H9 (cell line): ENCODE results near the gene MSX2. TPM values are rescaled to one million over a fixed set of nuclear protein-coding genes. Genes with fewer than 3 reads are reported as not detected.

Source experiments
- DNase-seq: peaks from one replicate; pipeline ENCODE4 v3.0.0-alpha.2; 2017
- H2AFZ ChIP-seq: one replicate; pipeline ENCODE4 v1.6.1; 2013; ENCODE audit warnings: mild to moderate bottlenecking, low read length, control low read depth, moderate library complexity
- H2AK5ac ChIP-seq: 2 replicates; pipeline ENCODE4 v1.6.1; 2013; ENCODE audit warnings: low read length, control low read depth, mixed read lengths; ENCODE audit not compliant: insufficient read length
- H2BK120ac ChIP-seq: one replicate; pipeline ENCODE4 v1.6.1; 2013; ENCODE audit warnings: low read depth, mild to moderate bottlenecking, low read length, control low read depth, inconsistent platforms; ENCODE audit not compliant: poor library complexity, severe bottlenecking
- H2BK12ac ChIP-seq: 2 replicates; pipeline ENCODE4 v1.6.1; 2013; ENCODE audit warnings: low read length, control low read depth, mixed read lengths, low read depth; ENCODE audit not compliant: insufficient read length
- H2BK15ac ChIP-seq: 2 replicates; pipeline ENCODE4 v1.6.1; 2013; ENCODE audit warnings: low read depth, low read length, control low read depth
- H2BK20ac ChIP-seq: one replicate; pipeline ENCODE4 v1.6.1; 2013; ENCODE audit warnings: low read depth, mild to moderate bottlenecking, low read length, control low read depth, inconsistent platforms; ENCODE audit not compliant: poor library complexity, severe bottlenecking
- H2BK5ac ChIP-seq: 2 replicates; pipeline ENCODE4 v1.6.1; 2013; ENCODE audit warnings: low read length, control low read depth, mixed read lengths; ENCODE audit not compliant: insufficient read length
- H3K14ac ChIP-seq: 2 replicates; pipeline ENCODE4 v1.6.1; 2013; ENCODE audit warnings: low read length, control low read depth; ENCODE audit not compliant: insufficient read depth
- H3K18ac ChIP-seq: 2 replicates; pipeline ENCODE4 v1.6.1; 2013; ENCODE audit warnings: low read depth, mild to moderate bottlenecking, mixed read lengths, low read length, control low read depth; ENCODE audit not compliant: insufficient read length
- H3K23ac ChIP-seq: 2 replicates; pipeline ENCODE4 v1.6.1; 2013; ENCODE audit warnings: low read length, control low read depth, mixed read lengths, low read depth; ENCODE audit not compliant: insufficient read length
- H3K23me2 ChIP-seq: 2 replicates; pipeline ENCODE4 v1.6.1; 2013; ENCODE audit warnings: low read depth, mild to moderate bottlenecking, mixed read lengths, low read length, control low read depth; ENCODE audit not compliant: insufficient read length, poor library complexity, severe bottlenecking
- H3K27ac ChIP-seq: 2 replicates; pipeline ENCODE4 v1.5.1; 2013; ENCODE audit warnings: low read length, control low read depth, mixed read lengths, low read depth; ENCODE audit not compliant: insufficient read length
- H3K27me3 ChIP-seq: 2 replicates; pipeline ENCODE4 v1.6.1; 2013; ENCODE audit warnings: low read length, control low read depth, inconsistent platforms; ENCODE audit not compliant: insufficient read depth
- H3K4ac ChIP-seq: 2 replicates; pipeline ENCODE4 v1.6.1; 2013; ENCODE audit warnings: low read depth, mild to moderate bottlenecking, control low read depth, inconsistent platforms, low read length, moderate library complexity
- H3K4me1 ChIP-seq: 2 replicates; pipeline ENCODE4 v1.6.1; 2013; ENCODE audit warnings: low read length, control low read depth, inconsistent platforms; ENCODE audit not compliant: insufficient read depth
- H3K4me2 ChIP-seq: 2 replicates; pipeline ENCODE4 v1.6.1; 2013; ENCODE audit warnings: low read length, control low read depth, mixed read lengths; ENCODE audit not compliant: insufficient read length, insufficient read depth
- H3K56ac ChIP-seq: 2 replicates; pipeline ENCODE4 v1.6.1; 2013; ENCODE audit warnings: low read depth, mild to moderate bottlenecking, mixed read lengths, low read length, control low read depth; ENCODE audit not compliant: insufficient read length
- H3K79me1 ChIP-seq: 2 replicates; pipeline ENCODE4 v1.6.1; 2013; ENCODE audit warnings: low read depth, mild to moderate bottlenecking, moderate library complexity, low read length, control low read depth, inconsistent platforms; ENCODE audit not compliant: insufficient read depth, poor library complexity, severe bottlenecking
- H3K79me2 ChIP-seq: 2 replicates; pipeline ENCODE4 v1.6.1; 2013; ENCODE audit warnings: low read length, control low read depth, inconsistent platforms; ENCODE audit not compliant: insufficient read depth
- H3K9ac ChIP-seq: 2 replicates; pipeline ENCODE4 v1.6.1; 2013; ENCODE audit warnings: low read length, control low read depth, mixed read lengths; ENCODE audit not compliant: insufficient read length; ENCODE audit errors: extremely low read depth
- H3K9me3 ChIP-seq: one replicate; pipeline ENCODE4 v1.6.1; 2013; ENCODE audit warnings: low read depth, low read length, inconsistent platforms; ENCODE audit not compliant: control insufficient read depth
- H3T11ph ChIP-seq: one replicate; pipeline ENCODE4 v1.6.1; 2013; ENCODE audit warnings: mild to moderate bottlenecking, low read length, control low read depth, inconsistent platforms
- H4K20me1 ChIP-seq: one replicate; pipeline ENCODE4 v1.6.1; 2013; ENCODE audit not compliant: control insufficient read depth, insufficient read length, insufficient read depth
- H4K5ac ChIP-seq: 2 replicates; pipeline ENCODE4 v1.6.1; 2013; ENCODE audit warnings: low read depth, mild to moderate bottlenecking, mixed read lengths, low read length, control low read depth; ENCODE audit not compliant: insufficient read length
- H4K8ac ChIP-seq: replicated peaks from 2 replicates; pipeline ENCODE4 v1.6.1; 2013; ENCODE audit warnings: low read length, control low read depth, mixed read lengths, low read depth; ENCODE audit not compliant: insufficient read length
- H4K91ac ChIP-seq: 2 replicates; pipeline ENCODE4 v1.6.1; 2013; ENCODE audit warnings: low read depth, mild to moderate bottlenecking, moderate library complexity, mixed read lengths, low read length, control low read depth; ENCODE audit not compliant: insufficient read length
- H3K27ac Mint-ChIP-seq, 3 experiments: 2 replicates in 2 of 3; 3 replicates in 1 of 3; pipeline ENCODE4 v1.8.0; 2020 to 2021; ENCODE audit warnings: mixed read lengths in 3 of 3, mild to moderate bottlenecking in 1 of 3, moderate library complexity in 1 of 3
- H3K27me3 Mint-ChIP-seq: 2 replicates; pipeline ENCODE4 v1.8.0; 2021; ENCODE audit warnings: low read depth, mild to moderate bottlenecking, moderate library complexity, mixed read lengths
- H3K36me3 Mint-ChIP-seq, 3 experiments: 2 replicates in 2 of 3; 3 replicates in 1 of 3; pipeline ENCODE4 v1.8.0; 2020 to 2021; ENCODE audit warnings: low read depth in 3 of 3, mixed read lengths in 3 of 3; ENCODE audit not compliant: insufficient read depth in 1 of 3
- H3K4me1 Mint-ChIP-seq, 2 experiments: 2 replicates each; pipeline ENCODE4 v1.8.0; 2020; ENCODE audit warnings: mixed read lengths in 2 of 2
- H3K4me3 Mint-ChIP-seq, 2 experiments: 2 replicates in 1 of 2; 3 replicates in 1 of 2; pipeline ENCODE4 v1.8.0; 2020 to 2021; ENCODE audit warnings: mild to moderate bottlenecking in 2 of 2, mixed read lengths in 2 of 2, moderate library complexity in 1 of 2
- H3K9me3 Mint-ChIP-seq, 2 experiments: 2 replicates in 1 of 2; 3 replicates in 1 of 2; pipeline ENCODE4 v1.8.0; 2020; ENCODE audit warnings: mild to moderate bottlenecking in 2 of 2, mixed read lengths in 2 of 2, moderate library complexity in 1 of 2
- WGBS: extraction: QIAGEN DNeasy Blood & Tissue Kit; methylation state at CpG from one replicate; pipeline ENCODE4 v1.1.7; 2013; ENCODE audit warnings: missing lambda C conversion rate, low lambda C conversion rate, mixed read lengths; ENCODE audit not compliant: insufficient read length; ENCODE audit errors: extremely low coverage; 5-methylcytosine and 5-hydroxymethylcytosine counted together
- total RNA-seq: library from RNA; stranded (reverse); gene quantifications from 2 replicates; pipeline ENCODE4 v1.2.1, GENCODE V29; 2021
- TF ChIP-seq, protein P1 (sequence below): fragments of 200-600 bp; sonication (generic); conservative IDR thresholded peaks from 3 replicates; pipeline ENCODE4 v1.8.0; 2021; ENCODE audit warnings: antibody characterized with exemption, mild to moderate bottlenecking

MSX2 gene
- total RNA-seq, 1 experiment from 2014 or later: 0.35 TPM

DNA sequence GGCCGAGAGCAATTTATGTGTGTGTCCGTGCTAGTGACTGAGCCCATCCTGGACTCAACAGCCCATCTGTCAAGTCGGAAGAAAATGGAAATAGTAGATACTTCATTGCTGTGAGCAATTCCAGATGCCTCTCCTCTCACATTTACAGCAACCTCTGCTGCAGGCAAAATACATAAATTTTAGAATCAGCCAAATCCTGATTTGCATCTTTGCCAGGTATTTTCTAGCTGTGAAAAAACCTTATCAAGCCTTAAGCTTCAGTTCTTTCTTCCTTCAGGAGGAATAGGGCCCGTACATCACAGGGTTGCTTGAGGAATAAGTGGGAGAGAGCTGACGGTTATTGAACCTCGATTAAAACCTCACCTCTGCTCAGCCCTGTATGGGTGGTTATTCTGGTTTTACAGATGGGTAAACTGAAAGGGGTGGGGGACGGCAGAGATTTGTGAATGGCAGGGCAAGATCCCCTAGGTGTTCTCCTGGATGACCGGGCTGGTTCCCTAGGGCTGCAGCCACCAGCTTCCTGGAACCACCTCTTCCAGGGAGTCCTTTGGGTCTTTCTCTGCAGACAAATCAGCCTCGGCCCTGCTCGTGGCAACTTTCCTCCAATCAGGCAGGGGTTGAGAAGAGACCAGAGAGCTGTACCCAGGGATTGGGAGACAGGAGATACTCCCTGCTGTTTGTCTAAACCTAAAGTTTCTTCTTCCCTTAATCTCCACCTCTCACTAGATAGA is 5.3 kb upstream of the MSX2 start:
- Histone ChIP-seq H4K20me1 (no peaks in the 10 kb centered on the region), H3K4ac (no peak overlapping the region), H4K91ac (no peak overlapping the region), H3K27me3 (peaks cover 54% of the 10 kb centered on the region), H3K4me2 (no peak overlapping the region), H2BK15ac (no peak overlapping the region), H3K23me2 (peaks cover 15% of the 10 kb centered on the region), H4K8ac (no peak overlapping the region), H3K14ac (no peak overlapping the region), H2BK12ac (no peak overlapping the region), H2BK20ac (no peak overlapping the region), H3K9ac (no peak overlapping the region), H3K9me3 (no peaks in the 10 kb centered on the region), H3T11ph (no peak overlapping the region), H3K79me1 (no peaks in the 10 kb centered on the region), H3K4me1 (0 out of 2 replicates have a peak, but pooled peaks cover 2% of the 10 kb centered on the region), H4K5ac (no peak overlapping the region), H3K27ac (no peak overlapping the region), H3K79me2 (no peaks in the 10 kb centered on the region), H2BK5ac (no peak overlapping the region), H3K18ac (no peak overlapping the region), H2AFZ (no peak overlapping the region), H2BK120ac (no peak overlapping the region), H3K23ac (no peak overlapping the region), H3K56ac (no peak overlapping the region), H2AK5ac (no peak overlapping the region)
- Mint-ChIP-seq H3K27ac (no peak overlapping the region), H3K36me3 (peaks cover 0 to 1% (median 0%) of the 10 kb centered on the region in 3 experiments; a peak in 1 of 7 replicates), H3K4me3 (no peak overlapping the region), H3K9me3 (no peaks in the 10 kb centered on the region; a peak in 1 of 5 replicates), H3K27me3 (peaks cover 95% of the 10 kb centered on the region), H3K4me1 (peaks cover 26 to 34% of the 10 kb centered on the region in 2 experiments)
- no CpG with 5 or more reads among the region's 10 CpGs for WGBS
- TF ChIP-seq, protein P1, sequence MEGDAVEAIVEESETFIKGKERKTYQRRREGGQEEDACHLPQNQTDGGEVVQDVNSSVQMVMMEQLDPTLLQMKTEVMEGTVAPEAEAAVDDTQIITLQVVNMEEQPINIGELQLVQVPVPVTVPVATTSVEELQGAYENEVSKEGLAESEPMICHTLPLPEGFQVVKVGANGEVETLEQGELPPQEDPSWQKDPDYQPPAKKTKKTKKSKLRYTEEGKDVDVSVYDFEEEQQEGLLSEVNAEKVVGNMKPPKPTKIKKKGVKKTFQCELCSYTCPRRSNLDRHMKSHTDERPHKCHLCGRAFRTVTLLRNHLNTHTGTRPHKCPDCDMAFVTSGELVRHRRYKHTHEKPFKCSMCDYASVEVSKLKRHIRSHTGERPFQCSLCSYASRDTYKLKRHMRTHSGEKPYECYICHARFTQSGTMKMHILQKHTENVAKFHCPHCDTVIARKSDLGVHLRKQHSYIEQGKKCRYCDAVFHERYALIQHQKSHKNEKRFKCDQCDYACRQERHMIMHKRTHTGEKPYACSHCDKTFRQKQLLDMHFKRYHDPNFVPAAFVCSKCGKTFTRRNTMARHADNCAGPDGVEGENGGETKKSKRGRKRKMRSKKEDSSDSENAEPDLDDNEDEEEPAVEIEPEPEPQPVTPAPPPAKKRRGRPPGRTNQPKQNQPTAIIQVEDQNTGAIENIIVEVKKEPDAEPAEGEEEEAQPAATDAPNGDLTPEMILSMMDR: no peak
- peak; percentile 33 for DNase-seq
